ENCODE results near the gene FLRT2.

FLRT2 gene

GRCh38 chr14:85529803-85530574, at the start of gene FLRT2:
FLRT2 (plus strand) TSS chr14:85530144; CDS start chr14:85621515, 91,371 bp downstream.
- no peak for DNase-seq

GRCh38 chr14:85481471-85481870, 48.5 kb upstream of the FLRT2 start:
- DNase-seq: no peak

- no peak for DNase-seq
Measured at GRCh38 chr14:85482552-85482951, 47.4 kb upstream of the FLRT2 start.

- DNase-seq: no peak
Measured at GRCh38 chr14:85483037-85483436, 46.9 kb upstream of the FLRT2 start.

GRCh38 chr14:85483652-85484051, 46.3 kb upstream of the FLRT2 start:
- DNase-seq: no peak

- no peak for DNase-seq
Measured at GRCh38 chr14:85487215-85487614, 42.7 kb upstream of the FLRT2 start.

- no peak for DNase-seq
Measured at GRCh38 chr14:85501751-85502150, 28.2 kb upstream of the FLRT2 start.

GRCh38 chr14:85508863-85509262, 21.1 kb upstream of the FLRT2 start:
- no peak for DNase-seq

GRCh38 chr14:85512451-85512850, 17.5 kb upstream of the FLRT2 start:
- DNase-seq: no peak

- no peak for DNase-seq
Measured at GRCh38 chr14:85514487-85514886, 15.5 kb upstream of the FLRT2 start.

GRCh38 chr14:85516239-85517113, 13.5 kb upstream of the FLRT2 start:
- DNase-seq: no peak

- DNase-seq: no peak
Measured at GRCh38 chr14:85517114-85517688, 12.7 kb upstream of the FLRT2 start.

- DNase-seq: no peak
Measured at GRCh38 chr14:85519661-85520305, 10.2 kb upstream of the FLRT2 start.

- no peak for DNase-seq
Measured at GRCh38 chr14:85520581-85520980, 9.4 kb upstream of the FLRT2 start.

GRCh38 chr14:85523624-85524023, 6.3 kb upstream of the FLRT2 start:
- DNase-seq: no peak

- DNase-seq: no peak
Measured at GRCh38 chr14:85527006-85527405, 2.9 kb upstream of the FLRT2 start.

GRCh38 chr14:85527445-85528035, 2.4 kb upstream of the FLRT2 start:
- no peak for DNase-seq

- no peak for DNase-seq
Measured at GRCh38 chr14:85528080-85528896, 1.7 kb upstream of the FLRT2 start.

GRCh38 chr14:85528897-85529631, 880 bp upstream of the FLRT2 start:
- no peak for DNase-seq

GRCh38 chr14:85530626-85531025, 682 bp downstream of the FLRT2 start:
- DNase-seq: no peak

- DNase-seq: no peak
Measured at GRCh38 chr14:85531141-85531586, 1.2 kb downstream of the FLRT2 start.

Data from NCI-H446 treated with DMSO at 0.1 percent for 48 hours (cell line).